ENCODE results near the gene RFX3.
A peak's percentile ranks its signal among the peaks of the same experiment; 100 is the strongest.

RFX3 gene

DNA sequence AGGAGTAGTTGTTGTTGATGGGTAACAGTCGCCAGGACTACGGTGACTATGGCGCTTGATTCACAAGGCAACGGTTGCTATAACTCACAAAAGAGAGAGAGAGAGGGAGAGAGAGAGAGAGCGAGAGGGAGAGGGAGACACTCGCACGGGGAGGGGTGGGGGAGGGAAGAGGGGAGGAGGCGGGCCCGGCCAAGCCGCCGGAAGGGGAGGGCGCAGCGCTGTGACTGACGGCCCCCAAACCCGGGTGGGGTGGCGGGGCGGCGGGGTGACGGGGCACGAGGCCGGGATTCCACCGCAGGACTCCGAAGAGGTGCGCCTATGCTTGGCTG, at the start of gene RFX3:
Gene RFX3, minus strand, starts transcription at position 166 of the 329 bp plus-strand sequence. CDS start 130,413 bp downstream, outside the sequence.
- DNase-seq (ENCODE audit: low read depth) = peak; percentile 89

- DNase-seq (ENCODE audit: low read depth) = no peak
These were observed 45.7 kb upstream of the RFX3 start for GRCh38 chr9:3571500-3571899.

GRCh38 chr9:3569529-3569928, 43.7 kb upstream of the RFX3 start:
- no peak for DNase-seq (ENCODE audit: low read depth)

DNA sequence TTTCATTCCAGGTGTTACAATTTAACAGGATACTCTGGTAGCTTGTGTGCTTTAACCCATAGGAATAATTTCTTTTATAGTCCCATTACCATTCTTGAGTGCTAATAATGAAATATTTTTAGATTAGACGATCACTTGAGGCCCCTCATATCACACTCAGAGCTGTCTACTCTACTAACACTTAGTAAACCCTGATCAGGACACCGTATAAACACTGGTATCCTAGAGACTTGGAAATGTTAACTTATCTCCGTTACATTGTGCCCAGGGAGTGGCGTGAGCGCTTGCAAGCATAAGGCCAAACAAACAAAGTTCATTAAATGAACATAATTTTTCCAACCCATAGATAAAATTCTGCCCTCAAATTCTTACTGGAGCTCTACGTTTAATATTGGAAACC, 42.2 kb upstream of the RFX3 start:
- no peak for DNase-seq (ENCODE audit: low read depth)

DNA sequence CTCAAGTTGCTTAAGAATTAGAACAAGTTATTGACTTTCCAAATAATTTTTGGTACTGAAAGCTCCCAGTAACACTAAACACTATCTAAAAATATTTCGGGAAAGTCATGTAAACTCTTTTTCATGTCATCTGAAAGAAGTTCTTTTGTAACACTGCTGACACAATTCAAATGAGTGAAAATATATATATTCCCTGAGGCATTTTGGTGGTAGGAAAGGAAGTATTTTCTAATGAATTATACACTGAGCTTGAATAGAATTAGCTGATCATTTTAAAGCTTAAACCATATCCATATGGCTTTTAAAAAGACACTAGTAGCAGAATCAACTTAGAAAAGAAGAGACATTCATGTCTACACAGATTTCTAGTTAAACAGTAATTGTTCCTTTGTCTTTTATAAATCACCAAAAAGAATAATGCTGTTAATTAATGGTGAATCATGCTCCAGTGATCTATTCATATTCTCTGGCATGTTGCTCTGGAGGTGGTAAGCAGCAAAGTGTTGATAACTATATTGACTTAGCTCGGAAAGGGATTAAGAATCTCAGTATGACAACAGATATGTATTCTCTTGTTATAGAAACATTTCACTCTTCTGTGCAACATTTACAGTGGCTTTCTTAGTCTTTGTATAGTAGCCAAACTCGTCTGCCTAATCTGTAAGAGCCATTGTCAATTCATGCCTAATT, 27.4 kb upstream of the RFX3 start:
- DNase-seq (ENCODE audit: low read depth) = no peak

- DNase-seq (ENCODE audit: low read depth) = no peak
These were observed 23.4 kb upstream of the RFX3 start for GRCh38 chr9:3549225-3549624.

DNA sequence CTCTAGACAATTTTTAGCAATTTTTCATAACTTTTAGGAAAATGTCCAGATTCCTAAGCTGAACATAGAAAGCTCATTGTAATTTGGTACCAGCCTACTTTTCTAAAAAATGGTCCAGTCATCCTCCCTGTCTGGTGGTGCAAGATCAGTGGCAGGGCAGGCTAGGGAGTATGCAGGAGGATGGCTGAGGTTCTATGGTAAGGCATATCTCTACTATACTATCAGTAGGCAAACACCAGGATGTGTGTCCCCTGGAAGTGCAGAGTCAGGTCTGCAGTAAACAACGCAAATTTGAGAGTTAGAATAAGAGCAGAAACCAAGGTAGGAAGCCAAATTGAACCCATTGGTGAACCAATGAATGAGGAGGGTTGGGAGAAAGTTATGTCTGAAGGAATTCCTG, 22.8 kb upstream of the RFX3 start:
- DNase-seq (ENCODE audit: low read depth) = no peak

- DNase-seq (ENCODE audit: low read depth) = no peak
These were observed 15.4 kb upstream of the RFX3 start for GRCh38 chr9:3541206-3541605.

GRCh38 chr9:3534614-3535404, 9.0 kb upstream of the RFX3 start:
- DNase-seq (ENCODE audit: low read depth) = no peak

DNA sequence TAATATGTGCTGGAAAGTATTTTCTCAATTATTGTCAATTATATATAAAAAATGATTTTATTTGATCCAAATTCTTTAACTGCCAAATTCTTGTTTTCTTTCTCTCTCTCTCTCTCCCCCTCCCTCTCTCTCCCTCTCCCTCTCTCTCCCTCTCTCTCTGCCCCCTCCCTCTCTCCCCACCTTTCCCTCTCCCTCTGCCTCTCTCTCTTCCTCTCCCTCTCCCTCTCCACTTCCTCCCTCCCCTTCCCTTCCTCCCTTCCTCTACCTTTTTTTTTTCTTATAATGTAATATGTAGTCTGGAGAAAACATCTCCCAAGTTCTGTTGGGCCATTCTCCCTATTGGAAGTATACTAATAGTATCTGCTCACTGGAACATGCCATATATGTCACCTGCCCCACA, 6.4 kb upstream of the RFX3 start:
- no peak for DNase-seq (ENCODE audit: low read depth)

DNA sequence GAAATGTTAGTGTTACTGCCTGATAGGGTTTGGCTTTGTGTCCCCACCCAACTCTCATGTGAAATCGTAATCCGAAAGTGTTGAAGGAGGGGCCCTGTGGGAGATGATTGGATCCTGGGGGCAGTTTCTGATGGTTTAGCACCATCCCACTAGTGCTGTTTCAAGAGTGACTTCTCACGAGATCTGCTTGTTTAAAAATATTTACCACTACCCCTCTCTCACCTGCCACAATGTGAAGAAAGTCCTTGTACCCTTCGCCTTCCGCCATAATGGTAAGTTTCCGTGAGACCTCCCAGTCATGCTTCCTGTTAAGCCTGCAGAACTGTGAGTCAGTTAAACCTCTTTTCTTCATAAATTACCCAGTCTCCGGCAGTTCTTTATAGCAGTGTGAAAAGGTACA, 2.6 kb upstream of the RFX3 start:
- peak; percentile 66 for DNase-seq (ENCODE audit: low read depth)

DNA sequence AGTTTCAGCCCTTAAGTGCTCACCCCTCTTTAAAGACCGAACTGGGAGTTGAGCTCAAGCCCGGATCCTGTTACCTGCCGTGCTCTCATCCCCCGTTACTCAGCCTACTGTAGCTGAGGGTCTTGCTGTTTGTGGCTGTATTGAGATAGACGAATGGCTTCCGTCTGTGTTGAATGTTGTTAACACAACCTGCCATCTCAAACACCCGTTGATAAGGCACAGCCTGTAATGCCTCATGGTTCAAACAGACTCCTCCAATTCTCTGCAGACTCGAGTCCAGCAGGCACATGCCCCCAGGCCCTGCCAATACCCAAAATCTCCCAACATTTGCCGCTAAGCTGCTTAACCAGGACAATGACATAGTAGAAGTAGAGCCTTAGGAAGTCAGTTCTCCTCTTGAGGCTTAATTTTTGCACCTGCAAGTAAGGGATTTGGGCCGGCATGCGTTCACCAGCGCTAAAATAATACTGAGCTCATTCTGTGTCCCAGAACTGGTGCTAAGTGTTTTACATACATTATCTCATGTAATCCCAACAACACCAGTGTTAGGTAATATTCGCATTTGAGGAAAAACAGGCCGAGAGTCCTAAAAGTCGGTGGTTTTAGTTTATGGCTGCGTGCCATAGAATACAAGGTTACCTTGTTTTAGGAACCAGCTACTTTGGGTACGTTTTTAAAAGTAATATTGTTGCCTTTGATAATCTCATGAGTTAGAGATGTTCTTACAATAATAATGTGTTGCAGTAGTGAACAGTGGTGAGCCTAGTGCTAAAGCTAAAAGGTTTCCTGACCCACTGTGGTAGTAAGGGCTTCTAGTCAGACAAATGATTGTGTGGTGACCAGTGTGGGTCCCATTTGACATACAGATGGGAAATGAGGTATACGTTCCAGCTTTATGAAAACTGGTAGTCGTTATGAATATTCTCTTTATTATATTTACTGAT, 1.5 kb upstream of the RFX3 start:
- no peak for DNase-seq (ENCODE audit: low read depth)

DNA sequence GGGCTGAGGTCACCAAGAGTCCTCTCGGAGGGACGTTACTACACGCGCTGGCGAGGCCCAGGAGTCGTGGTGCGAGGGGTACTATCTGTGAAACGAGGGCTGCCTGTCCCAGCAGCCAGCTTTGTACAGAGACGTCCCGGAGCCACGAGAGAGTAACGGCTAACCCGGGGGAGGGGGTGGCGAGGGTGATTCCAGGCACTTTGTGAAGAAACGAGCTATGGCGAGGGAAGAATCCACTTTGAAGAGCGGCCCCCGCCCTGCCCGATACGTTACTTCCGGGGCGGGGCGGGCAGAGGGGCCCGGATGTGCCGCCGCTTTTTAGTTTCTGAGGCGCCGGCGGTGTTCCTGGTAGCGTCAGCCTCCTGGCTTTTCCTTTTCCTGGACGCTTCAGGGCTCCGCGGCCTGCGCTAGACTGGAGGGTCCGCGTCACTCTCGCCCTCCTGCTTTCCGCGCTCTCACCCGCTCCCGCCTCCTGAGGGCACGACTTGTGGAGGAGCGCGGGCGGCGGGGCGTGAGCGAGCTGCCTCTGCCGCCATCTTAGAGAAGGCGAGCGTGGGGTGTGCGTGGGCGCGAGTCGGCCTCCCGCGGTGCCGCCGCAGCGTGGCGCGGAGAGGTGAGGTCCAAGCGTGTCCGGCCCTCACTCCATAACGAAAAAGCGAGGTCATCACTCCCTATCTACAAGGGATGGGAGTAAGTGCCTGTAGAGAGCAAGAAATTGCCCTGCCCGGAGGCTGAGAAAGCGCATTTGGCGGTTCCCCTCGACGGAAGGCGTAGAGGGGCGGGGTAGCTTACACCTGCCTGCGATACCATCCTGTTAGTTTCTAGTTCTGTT, 580 bp upstream of the RFX3 start:
- peak; percentile 84 for DNase-seq (ENCODE audit: low read depth)

- no peak for DNase-seq (ENCODE audit: low read depth)
These were observed 535 bp downstream of the RFX3 start for GRCh38 chr9:3525096-3525835.

DNA sequence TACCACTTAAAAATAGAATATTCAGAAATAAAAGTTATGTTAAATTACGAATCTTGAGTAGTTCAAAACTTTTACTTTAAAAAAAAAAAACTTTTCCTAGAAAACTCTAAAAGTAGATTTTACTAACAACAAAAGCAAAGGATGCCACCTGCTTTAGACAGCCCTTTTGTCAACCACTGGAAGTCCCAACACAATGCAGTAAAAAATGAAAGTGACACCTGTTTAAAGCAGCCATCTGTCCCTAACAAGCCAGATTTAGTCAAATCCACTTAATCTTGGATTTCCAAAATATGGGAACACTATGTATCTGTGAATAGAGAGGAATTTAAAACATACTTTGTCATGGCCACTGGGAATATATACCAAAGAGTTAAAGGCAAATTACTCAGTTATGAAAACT, 3.8 kb downstream of the RFX3 start:
- DNase-seq (ENCODE audit: low read depth) = no peak

DNA sequence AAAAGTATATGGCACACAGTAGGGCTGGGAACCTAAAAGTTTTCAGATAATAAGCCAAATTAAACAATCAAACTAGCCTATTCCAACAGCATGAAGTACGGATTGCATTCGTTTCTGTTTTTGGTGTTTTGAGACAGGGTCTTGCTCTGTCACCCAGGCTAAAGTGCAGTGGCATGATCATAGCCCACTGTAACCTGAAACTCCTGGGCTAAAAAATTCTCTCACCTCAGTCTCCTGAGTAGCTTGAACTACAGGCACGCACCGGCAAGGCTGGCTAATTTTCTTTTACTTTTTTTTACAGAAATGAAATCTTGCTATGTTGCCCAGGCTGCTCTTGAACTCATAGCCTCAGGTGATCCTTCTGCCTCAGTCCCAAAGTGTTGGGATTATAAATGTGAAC, 5.2 kb downstream of the RFX3 start:
- DNase-seq (ENCODE audit: low read depth) = no peak

DNA sequence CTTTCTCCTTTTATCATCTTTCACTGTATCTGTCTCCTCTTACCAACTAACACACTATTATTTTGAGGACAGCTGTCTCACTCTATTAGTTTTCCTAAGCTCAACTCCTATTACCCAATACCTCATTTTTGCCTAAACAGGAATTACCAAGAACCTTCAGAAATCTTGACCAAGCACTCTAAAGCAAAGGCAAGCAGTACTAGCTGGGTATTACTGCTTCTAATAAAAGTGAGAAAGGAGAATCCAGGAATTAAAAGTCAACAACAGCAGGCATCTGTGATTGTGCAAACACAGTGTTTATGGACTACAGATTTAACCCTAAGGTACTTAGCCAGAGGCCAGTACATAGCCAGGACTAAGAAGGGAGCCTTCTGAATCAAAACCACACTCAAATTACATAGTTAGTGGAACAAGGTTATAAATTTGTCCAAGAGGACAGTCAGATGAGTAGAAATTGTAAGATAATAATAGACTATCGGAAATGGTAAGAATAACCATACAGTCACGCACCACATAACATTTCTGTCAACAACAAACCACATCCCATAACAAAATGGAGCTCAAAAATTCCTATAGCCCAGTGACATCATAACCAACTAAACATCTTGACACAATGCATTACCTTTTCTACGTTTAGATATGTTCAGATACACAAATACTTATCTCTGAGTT, 8.3 kb downstream of the RFX3 start:
- no peak for DNase-seq (ENCODE audit: low read depth)

DNA sequence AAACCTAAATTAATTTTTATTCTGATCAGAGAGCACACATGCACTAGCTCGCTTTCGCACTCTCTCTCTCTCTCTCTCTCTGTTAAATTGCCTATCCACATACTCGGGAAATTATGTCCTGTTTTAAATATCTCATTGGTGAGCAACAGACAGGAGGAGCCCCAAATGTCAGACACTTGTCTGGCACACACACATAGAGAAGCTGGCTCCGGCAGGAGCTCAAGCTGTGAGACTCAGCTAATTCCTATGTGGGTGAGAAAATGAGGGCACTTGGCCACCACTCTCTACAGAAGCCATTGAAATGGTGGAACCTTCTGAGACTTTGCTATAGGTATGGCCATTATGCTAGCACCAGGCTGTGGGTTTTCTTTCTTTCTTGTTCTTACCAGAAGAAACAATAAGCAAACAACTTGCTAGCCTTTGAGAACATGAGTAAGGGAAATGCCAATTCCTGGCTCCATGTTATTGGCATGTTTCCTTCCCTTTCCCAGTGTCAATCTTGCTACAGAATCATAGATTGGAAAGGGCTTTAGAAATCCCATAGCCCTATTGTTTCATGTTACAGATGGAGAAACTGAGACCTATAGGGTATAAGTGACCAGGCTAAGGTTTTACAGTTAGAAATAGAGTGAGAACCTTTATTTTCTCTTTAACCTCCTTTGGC, 9.0 kb downstream of the RFX3 start:
- DNase-seq (ENCODE audit: low read depth) = no peak

- no peak for DNase-seq (ENCODE audit: low read depth)
These were observed 10.4 kb downstream of the RFX3 start for GRCh38 chr9:3515405-3515804.

GRCh38 chr9:3514786-3515185, 11.0 kb downstream of the RFX3 start:
- DNase-seq (ENCODE audit: low read depth) = no peak
